ENCODE data around the gene MTX3. TPM values are rescaled to one million over a fixed set of nuclear protein-coding genes. Genes with fewer than 3 reads are reported as not detected.

Gene MTX3
- total and polyA plus RNA-seq, 2 experiments from 2014 or later = 7.3 to 16.7 TPM

- peak in 1 of 2 donors; percentile 40 for DNase-seq (ENCODE audit: low read depth in 1 of 2, low spot score in 1 of 2)
- TF ChIP-seq CTCF (IDR thresholded peaks at IDR 0.05; ENCODE audit: low read depth, low read length) = no peak
- Histone ChIP-seq H3K27me3 (peaks cover 59% of the 10 kb centered on the region), H3K4me1 (ENCODE audit: low read depth) (no peaks in the 10 kb centered on the region), H3K27ac (no peak within 1 kb of the TSS), H3K9me3 (ENCODE audit: low read depth) (no peaks in the 10 kb centered on the region), H3K4me3 (peak within 1 kb of the TSS; percentile 40), H3K36me3 (no peaks in the 10 kb centered on the region)
Measured at GRCh38 chr5:80034962-80035821, 44.1 kb upstream of the MTX3 start, which contains the start of gene THBS4. Gene THBS4, plus strand, starts transcription at chr5:80035348. Its CDS starts 190 bp downstream, at chr5:80035538.

GRCh38 chr5:80034559-80034958, 43.5 kb upstream of the MTX3 start:
- Histone ChIP-seq H3K27me3 (peaks cover 59% of the 10 kb centered on the region), H3K27ac (no peak overlapping the region), H3K9me3 (ENCODE audit: low read depth) (no peaks in the 10 kb centered on the region), H3K4me1 (ENCODE audit: low read depth) (no peaks in the 10 kb centered on the region), H3K36me3 (no peaks in the 10 kb centered on the region), H3K4me3 (peak overlapping the region; percentile 40)
- TF ChIP-seq CTCF (IDR thresholded peaks at IDR 0.05; ENCODE audit: low read depth, low read length) = no peak
- DNase-seq (ENCODE audit: low read depth in 1 of 2, low spot score in 1 of 2) = no peak

- peaks cover 59% of the 10 kb centered on the region for H3K27me3 ChIP-seq
- no peaks in the 10 kb centered on the region for H3K9me3 ChIP-seq (ENCODE audit: low read depth)
- no peak for DNase-seq (ENCODE audit: low read depth in 1 of 2, low spot score in 1 of 2)
- H3K4me1 ChIP-seq (ENCODE audit: low read depth) = no peaks in the 10 kb centered on the region
- no peaks in the 10 kb centered on the region for H3K36me3 ChIP-seq
- H3K27ac ChIP-seq = no peak overlapping the region
- no peak overlapping the region for H3K4me3 ChIP-seq
- no peak for TF ChIP-seq CTCF (IDR thresholded peaks at IDR 0.05; ENCODE audit: low read depth, low read length)
Measured at GRCh38 chr5:80033513-80033912, 42.5 kb upstream of the MTX3 start.

GRCh38 chr5:80031109-80031508, 40.0 kb upstream of the MTX3 start:
- no peak for DNase-seq (ENCODE audit: low read depth in 1 of 2, low spot score in 1 of 2)
- Histone ChIP-seq H3K4me1 (ENCODE audit: low read depth) (no peaks in the 10 kb centered on the region), H3K27me3 (peaks cover 38% of the 10 kb centered on the region), H3K27ac (no peak overlapping the region), H3K9me3 (ENCODE audit: low read depth) (no peaks in the 10 kb centered on the region), H3K36me3 (no peaks in the 10 kb centered on the region), H3K4me3 (no peak overlapping the region)
- no peak for TF ChIP-seq CTCF (IDR thresholded peaks at IDR 0.05; ENCODE audit: low read depth, low read length)

- Histone ChIP-seq H3K27me3 (no peaks in the 10 kb centered on the region), H3K27ac (no peak overlapping the region), H3K36me3 (no peaks in the 10 kb centered on the region), H3K4me3 (no peak overlapping the region), H3K4me1 (ENCODE audit: low read depth) (no peaks in the 10 kb centered on the region), H3K9me3 (ENCODE audit: low read depth) (no peaks in the 10 kb centered on the region)
- DNase-seq (ENCODE audit: low read depth in 1 of 2, low spot score in 1 of 2) = no peak
- TF ChIP-seq CTCF (IDR thresholded peaks at IDR 0.05; ENCODE audit: low read depth, low read length) = no peak
Measured at GRCh38 chr5:80026841-80027240, 35.8 kb upstream of the MTX3 start.
